Activated CD4-positive, alpha-beta T cell treated with anti-CD3 and anti-CD28 coated beads, Interleukin-2, amount 50 U/mL, for 24 hours (primary cell): Measurements from ENCODE around the gene ASMTL.
"Not testable (repeated sequence)": the region's sequence is repeated elsewhere in the genome, so short reads cannot be mapped to it uniquely, and the experiment has no call there.

ENCODE experiments used
- DNase-seq, 2 donors: peaks; one replicate each; pipeline ENCODE4 v3.0.0-alpha.2; 2020; ENCODE audit warnings: low read depth in 1 of 2, low spot score in 1 of 2

Gene ASMTL

GRCh38 chrX:1391707-1392375 lies 60.9 kb downstream of the ASMTL start, which contains the start of gene SLC25A6:
TSS of gene SLC25A6 (minus strand) at chrX:1392113. CDS start at chrX:1392009, 104 bp downstream.
- DNase-seq, result peak; percentile 98 to 99

DNA sequence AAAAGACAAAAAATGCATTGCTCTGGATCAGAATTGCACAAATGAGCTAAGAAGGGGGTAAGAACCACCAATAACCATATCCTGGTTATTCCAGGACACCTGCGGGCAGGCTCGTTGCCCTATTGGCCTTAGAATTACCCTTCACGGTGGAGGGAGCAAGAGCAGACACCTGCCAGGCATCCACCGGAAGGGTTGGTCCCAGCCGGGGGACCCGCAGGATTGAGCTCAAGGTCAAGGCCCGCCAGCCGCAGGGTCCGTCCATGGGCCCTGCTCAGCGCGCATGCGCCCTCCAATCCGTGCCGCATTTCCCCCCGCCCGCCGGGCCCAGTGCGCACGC lies 61.4 kb downstream of the ASMTL start:
- DNase-seq, result peak in 1 of 2 donors; percentile 87

- no peak for DNase-seq
These were observed 61.9 kb downstream of the ASMTL start for GRCh38 chrX:1390621-1391369.

DNA sequence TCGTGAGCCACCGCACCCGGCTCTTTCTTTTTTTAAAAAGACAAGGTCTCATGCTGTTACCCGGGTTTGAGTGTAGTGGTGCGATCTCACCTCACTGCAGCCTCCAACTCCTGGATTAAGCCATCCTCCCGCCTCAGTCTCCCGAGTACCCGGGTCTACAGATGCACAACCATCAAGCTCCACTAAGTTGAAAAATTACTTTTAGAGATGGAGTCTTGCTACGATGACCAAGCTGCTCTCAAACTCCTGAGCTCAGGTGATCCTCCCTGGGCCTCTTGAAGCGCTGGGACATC lies 62.8 kb downstream of the ASMTL start:
- no peak for DNase-seq

DNA sequence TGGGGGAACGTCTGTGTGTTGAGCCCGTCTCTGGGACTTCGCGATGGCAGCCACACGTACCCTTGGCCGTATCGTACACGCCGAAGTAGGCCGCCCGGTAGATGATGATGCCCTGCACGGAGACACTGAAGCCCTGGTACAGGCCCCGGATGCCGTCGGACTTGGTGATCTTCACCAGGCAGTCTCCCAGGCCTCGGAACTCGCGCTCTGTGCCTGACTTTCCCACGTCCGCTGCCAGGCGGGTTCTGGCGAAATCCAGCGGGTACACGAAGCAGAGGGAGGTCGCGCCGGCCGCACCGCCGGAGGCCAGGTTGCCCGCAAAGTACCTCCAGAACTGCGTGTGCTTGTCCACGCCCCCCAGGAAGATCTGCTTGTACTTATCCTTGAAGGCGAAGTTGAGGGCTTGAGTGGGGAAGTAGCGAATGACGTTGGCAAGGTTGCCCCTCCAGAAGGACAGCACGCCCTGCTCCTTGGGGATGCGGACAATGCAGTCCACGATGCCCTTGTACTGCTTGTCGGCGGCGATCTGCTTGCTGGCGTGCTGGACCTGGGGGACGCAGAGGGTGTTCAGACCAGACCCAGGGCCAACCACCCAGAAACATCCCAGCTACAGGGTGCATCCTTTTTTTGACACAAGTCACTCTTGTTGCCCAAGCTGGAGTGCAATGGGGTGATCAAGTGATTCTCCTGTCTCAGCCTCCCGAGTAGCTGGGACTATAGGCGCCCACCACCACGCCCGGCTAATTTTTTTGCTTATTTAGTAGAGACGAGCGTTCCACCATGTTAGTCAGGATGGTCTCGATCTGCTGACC lies 63.3 kb downstream of the ASMTL start:
- DNase-seq, result no peak

GRCh38 chrX:1388651-1389050 lies 64.1 kb downstream of the ASMTL start:
- DNase-seq, result no peak

DNA sequence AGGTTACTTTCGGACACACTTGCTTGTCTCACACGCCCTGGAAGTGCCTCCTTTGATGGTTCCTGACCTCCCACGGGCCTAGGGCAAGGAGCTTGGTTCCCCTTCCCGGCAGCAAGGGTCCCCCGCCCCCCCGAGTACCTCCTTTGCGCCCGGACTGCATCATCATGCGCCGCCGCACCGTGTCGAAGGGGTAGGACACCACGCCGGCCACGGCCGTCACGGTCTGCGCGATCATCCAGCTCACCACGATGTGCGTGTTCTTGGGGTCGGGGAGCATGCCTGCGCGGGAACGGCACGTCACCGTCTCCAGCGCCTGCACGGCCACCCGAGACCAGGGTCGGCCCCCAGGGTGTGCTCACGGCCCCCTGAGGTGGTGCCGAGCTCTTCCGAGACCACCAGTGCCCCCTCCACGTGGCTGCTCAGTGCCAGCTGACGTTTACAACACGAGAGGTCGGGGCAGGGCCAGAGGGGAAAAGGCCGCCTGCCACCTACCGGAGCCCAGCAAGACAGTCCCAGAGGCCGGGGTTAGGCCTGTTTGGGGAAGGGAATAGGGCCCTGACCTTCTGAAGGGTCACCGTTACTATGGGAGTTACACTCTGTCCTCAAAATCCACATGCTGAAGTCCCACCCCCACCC lies 65.5 kb downstream of the ASMTL start:
- DNase-seq, result no peak

- no peak for DNase-seq
These were observed 66.2 kb downstream of the ASMTL start for GRCh38 chrX:1386338-1387127.

DNA sequence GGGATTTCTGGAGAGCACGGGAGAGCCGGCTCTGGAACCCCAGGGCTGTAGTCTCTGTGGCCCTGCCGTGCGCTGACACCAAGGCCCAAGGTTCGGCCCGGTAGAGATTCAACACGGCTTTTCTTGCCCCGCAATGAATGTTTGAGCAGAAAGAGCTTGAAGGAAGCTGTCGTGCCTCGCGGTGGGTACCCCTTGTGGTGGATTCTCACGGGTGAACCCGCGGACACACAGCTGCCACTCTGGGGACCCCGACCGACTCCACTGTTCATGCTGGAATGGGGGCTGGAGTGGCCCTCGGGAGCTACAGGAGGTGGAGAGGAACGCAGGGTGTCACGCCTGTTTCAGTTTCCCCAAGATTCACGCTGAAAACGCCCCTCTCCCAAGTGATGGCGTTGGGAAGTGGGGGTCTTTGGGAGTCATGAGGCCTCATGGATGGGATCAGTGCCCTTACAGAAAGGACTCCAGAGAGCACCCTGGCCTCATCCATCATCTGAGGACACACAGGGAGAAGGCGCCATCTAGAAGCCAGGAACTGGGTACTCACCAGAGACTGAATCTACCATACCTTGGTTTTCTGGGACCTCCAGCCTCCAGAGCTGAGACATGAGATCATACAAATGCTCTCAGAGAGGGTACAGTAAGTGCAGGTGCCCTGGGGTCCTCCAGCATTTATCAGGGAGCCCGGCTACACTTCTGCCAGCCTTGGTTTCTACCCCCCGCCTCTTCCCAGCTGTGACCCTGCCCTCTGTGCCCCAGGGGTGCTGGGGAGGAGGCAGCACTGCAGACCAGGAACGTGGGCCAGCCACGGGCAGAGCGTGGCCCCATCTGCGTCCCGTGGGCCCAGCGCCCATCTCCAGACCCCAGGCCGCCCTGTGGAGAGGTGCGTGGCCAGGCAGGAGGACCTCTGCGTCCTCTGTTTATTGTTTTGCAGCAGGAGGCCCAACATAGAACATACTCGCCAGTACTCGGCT lies 67.2 kb downstream of the ASMTL start:
- DNase-seq, result no peak

- DNase-seq, result no peak
These were observed 68.0 kb downstream of the ASMTL start for GRCh38 chrX:1384658-1385252.

GRCh38 chrX:1380672-1381233 lies 72.0 kb downstream of the ASMTL start:
- DNase-seq, result no peak

DNA sequence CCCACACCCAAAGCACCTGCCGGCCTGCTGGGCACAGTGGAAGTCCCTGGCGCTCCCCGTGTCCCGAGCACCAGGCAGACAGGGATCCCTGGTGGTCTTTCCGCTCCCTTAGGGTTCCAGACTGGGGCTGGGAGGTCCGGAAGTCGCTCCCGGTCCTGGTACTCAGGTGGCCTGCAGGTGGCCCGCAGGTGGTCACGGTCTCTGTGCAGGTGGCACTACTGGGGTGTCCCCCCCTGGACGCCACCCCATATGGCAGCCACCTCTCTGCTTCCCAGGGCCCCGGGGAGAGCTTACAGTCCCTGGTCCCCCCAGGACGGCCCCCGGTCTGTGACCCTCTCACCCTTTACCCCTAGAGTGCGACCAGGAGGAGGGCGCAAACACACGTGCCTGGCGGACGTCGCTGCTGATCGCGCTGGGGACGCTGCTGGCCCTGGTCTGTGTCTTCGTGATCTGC lies 74.4 kb downstream of the ASMTL start:
- no peak for DNase-seq

GRCh38 chrX:1368385-1368698 lies 84.4 kb downstream of the ASMTL start:
- no peak for DNase-seq

DNA sequence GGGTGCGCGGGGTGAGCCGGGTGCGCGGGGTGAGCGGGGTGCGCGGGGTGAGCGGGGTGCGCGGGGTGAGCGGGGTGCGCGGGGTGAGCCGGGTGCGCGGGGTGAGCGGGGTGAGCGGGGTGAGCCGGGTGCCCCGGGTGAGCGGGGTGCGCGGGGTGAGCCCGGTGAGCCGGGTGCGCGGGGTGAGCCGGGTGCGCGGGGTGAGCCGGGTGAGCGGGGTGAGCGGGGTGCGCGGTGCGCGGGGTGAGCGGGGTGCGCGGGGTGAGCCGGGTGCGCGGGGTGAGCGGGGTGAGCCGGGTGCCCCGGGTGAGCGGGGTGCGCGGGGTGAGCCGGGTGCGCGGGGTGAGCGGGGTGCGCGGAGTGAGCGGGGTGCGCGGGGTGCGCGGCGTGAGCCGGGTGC lies 86.3 kb downstream of the ASMTL start:
- DNase-seq, result not testable (repeated sequence)

DNA sequence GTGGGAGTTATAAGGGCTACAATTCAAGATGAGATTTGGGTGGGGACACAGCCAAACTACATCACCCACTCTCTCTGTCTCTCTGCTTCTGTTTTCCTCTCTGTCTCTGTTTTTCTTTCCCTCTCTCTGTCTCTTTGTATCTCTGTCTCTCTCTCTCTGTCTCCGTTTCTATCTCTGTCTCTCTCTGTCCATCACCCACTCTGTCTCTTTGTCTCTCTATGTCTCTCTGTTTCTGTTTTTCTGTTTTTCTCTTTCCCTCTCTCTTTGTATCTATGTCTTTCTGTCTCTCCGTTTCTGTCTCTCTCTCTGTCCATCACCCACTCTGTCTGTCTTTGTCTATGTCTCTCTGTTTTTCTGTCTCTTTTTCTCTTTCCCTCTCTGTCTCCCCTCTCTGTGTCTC lies 90.8 kb downstream of the ASMTL start:
- no peak for DNase-seq

- no peak for DNase-seq
These were observed 91.4 kb downstream of the ASMTL start for GRCh38 chrX:1361275-1361674.

- DNase-seq, result no peak
These were observed 92.5 kb downstream of the ASMTL start for GRCh38 chrX:1360171-1360570.

- DNase-seq, result no peak
These were observed 93.2 kb downstream of the ASMTL start for GRCh38 chrX:1359477-1359873.

- no peak for DNase-seq
These were observed 93.8 kb downstream of the ASMTL start for GRCh38 chrX:1358793-1359476.
